ENCODE measurements around the gene TDRD7.

Gene TDRD7

DNA sequence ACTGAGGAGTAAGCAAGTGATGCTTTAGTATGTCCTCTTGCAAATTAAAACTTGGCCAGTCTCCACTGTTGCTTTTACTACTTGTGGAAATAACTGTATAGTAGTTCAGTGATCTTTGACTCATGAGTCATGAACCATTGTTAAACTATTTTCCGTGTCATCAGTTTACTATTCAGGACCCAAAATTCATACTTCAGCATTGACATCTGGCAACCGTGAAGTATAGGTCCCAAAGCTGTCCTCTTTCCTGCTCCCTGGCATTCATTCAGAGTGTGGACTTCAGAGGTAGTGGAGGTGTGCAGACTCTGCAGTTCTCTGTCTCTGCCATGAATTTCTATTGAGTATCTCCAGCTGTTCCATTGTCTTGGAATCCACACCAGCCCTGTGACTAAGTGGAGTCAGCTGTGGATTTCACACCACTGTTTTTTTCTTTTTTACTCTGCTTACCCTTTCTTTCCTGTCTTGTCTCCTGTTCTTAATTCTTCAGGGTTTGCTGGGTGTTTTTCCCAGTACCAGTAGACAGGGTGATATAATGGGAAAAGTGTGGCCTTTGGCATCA is 7.5 kb downstream of the TDRD7 start:
- H3K27ac ChIP-seq (ENCODE audit: insufficient read depth in 1 of 2, low read depth in 1 of 2, low read length in 2 of 2, poor library complexity in 1 of 2, severe bottlenecking in 2 of 2): no peak overlapping the region
- H3K4me1 ChIP-seq (ENCODE audit: control extremely low read depth in 1 of 4, control insufficient read depth in 4 of 4, insufficient read depth in 4 of 4, low read length in 3 of 4): no peaks in the 10 kb centered on the region
- WGBS (ENCODE audit: insufficient coverage): 92% methylated on average over 2 of the region's 2 CpGs
- H3K4me3 ChIP-seq (ENCODE audit: control insufficient read depth in 1 of 7, extremely low read depth in 1 of 7, insufficient read depth in 4 of 7, low read depth in 2 of 7, low read length in 6 of 7): no peak overlapping the region
- no peak for DNase-seq
- peaks cover 0 to 15% (median 1%) of the 10 kb centered on the region in 5 experiments for H3K9me3 ChIP-seq (ENCODE audit: control extremely low read depth in 1 of 5, control insufficient read depth in 4 of 5, insufficient read depth in 2 of 5, low read depth in 1 of 5, low read length in 4 of 5)
- ChIA-PET POLR2A (no interaction called here), CTCF (no interaction called here)
- H3K36me3 ChIP-seq (ENCODE audit: control insufficient read depth in 4 of 4, insufficient read depth in 4 of 4, low read length in 3 of 4): no peaks in the 10 kb centered on the region
- H3K27me3 ChIP-seq (replicated peaks in 2 of 5; ENCODE audit: control insufficient read depth in 4 of 5, insufficient read depth in 5 of 5, low read length in 4 of 5): no peaks in the 10 kb centered on the region

DNA sequence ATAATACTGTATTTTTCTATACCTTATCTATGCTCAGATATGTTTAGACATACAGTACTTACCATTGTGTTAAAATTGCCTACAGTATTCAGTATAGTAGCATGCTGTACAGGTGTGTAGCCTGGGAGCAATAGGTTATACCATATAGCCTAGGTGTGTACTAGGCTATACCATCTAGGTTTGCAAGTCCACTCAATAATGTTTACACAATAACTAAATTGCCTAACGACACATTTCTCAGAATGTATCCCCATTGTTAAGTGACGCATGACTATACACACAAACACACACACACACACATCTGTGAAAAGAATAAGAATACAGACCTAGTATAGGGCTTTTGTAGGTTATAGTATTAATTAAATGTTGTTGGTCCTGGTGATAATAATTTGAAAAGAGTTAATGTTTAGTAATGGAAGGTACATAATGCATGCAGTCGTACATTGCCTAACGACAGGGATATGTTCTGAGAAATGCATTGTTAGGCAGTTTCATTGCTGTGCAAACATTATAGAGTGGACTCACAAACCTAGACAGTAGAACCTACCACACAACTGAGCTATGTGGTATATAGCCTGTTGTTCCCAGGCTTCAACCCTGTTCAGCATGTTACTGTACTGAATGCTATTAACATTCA is 13.6 kb downstream of the TDRD7 start:
- DNase-seq: no peak
- H3K4me3 ChIP-seq (ENCODE audit: control insufficient read depth in 1 of 7, extremely low read depth in 1 of 7, insufficient read depth in 4 of 7, low read depth in 2 of 7, low read length in 6 of 7): no peak overlapping the region
- peaks cover 0 to 15% (median 1%) of the 10 kb centered on the region in 5 experiments for H3K9me3 ChIP-seq (ENCODE audit: control extremely low read depth in 1 of 5, control insufficient read depth in 4 of 5, insufficient read depth in 2 of 5, low read depth in 1 of 5, low read length in 4 of 5)
- 100% methylated on average over 1 of the region's 4 CpGs for WGBS (ENCODE audit: insufficient coverage)
- no peaks in the 10 kb centered on the region for H3K27me3 ChIP-seq (replicated peaks in 2 of 5; ENCODE audit: control insufficient read depth in 4 of 5, insufficient read depth in 5 of 5, low read length in 4 of 5)
- H3K36me3 ChIP-seq (ENCODE audit: control insufficient read depth in 4 of 4, insufficient read depth in 4 of 4, low read length in 3 of 4): peaks cover 0 to 11% (median 6%) of the 10 kb centered on the region in 4 experiments
- H3K27ac ChIP-seq (ENCODE audit: insufficient read depth in 1 of 2, low read depth in 1 of 2, low read length in 2 of 2, poor library complexity in 1 of 2, severe bottlenecking in 2 of 2): no peak overlapping the region
- ChIA-PET POLR2A (no interaction called here), CTCF (interaction anchor here (1.2 kb wide), 1 partner anchor 21 kb away, joined by 3 read pairs; no protein-coding TSS in a partner anchor)
- H3K4me1 ChIP-seq (ENCODE audit: control extremely low read depth in 1 of 4, control insufficient read depth in 4 of 4, insufficient read depth in 4 of 4, low read length in 3 of 4): no peaks in the 10 kb centered on the region

DNA sequence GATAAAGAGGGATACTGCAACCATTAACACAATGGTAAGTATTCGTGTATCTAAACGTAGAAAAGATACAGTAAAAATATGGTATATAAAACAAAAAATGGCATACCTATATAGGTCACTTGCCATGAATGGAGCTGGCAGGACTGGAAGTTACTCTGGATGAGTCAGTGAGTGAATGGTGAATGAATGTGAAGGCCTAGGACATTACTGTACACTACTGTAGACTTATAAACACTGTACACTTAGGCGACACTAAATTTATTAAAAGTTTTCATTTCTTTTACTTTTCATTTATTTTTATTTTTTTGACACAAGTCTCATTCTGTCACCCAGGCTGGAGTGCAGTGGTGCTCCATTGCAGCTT is 14.1 kb downstream of the TDRD7 start:
- Histone ChIP-seq H3K27ac (ENCODE audit: insufficient read depth in 1 of 2, low read depth in 1 of 2, low read length in 2 of 2, poor library complexity in 1 of 2, severe bottlenecking in 2 of 2) (no peak overlapping the region), H3K36me3 (ENCODE audit: control insufficient read depth in 4 of 4, insufficient read depth in 4 of 4, low read length in 3 of 4) (peaks cover 0 to 15% (median 6%) of the 10 kb centered on the region in 4 experiments), H3K4me1 (ENCODE audit: control extremely low read depth in 1 of 4, control insufficient read depth in 4 of 4, insufficient read depth in 4 of 4, low read length in 3 of 4) (no peaks in the 10 kb centered on the region), H3K4me3 (ENCODE audit: control insufficient read depth in 1 of 7, extremely low read depth in 1 of 7, insufficient read depth in 4 of 7, low read depth in 2 of 7, low read length in 6 of 7) (no peak overlapping the region), H3K27me3 (replicated peaks in 2 of 5; ENCODE audit: control insufficient read depth in 4 of 5, insufficient read depth in 5 of 5, low read length in 4 of 5) (no peaks in the 10 kb centered on the region), H3K9me3 (ENCODE audit: control extremely low read depth in 1 of 5, control insufficient read depth in 4 of 5, insufficient read depth in 2 of 5, low read depth in 1 of 5, low read length in 4 of 5) (peaks cover 0 to 15% (median 1%) of the 10 kb centered on the region in 5 experiments)
- WGBS (ENCODE audit: insufficient coverage): 92% methylated on average over 2 of the region's 3 CpGs
- POLR2A ChIA-PET: no interaction called here
- no peak for DNase-seq
- CTCF ChIA-PET: interaction anchor here (1.2 kb wide), 1 partner anchor 21 kb away, joined by 3 read pairs; no protein-coding TSS in a partner anchor

DNA sequence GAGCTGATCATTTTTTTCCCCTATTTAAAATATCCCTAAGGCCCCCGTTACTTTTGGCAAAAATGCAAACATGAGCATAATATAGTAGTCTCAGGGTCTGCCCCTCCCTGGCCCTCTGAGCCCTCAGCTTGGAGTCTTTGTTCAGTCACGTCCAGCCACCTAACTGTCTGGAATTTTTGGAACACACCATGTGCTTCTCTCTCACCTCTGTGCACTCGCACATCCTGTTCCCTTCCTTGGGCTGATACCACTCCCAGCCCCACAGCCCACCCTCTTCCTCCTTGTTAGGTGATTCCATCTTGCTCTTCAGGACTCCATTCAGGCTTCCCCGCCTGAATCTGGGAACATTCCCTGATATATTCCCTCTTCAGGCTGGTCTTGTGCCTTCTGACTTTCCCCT is 16.0 kb downstream of the TDRD7 start:
- peaks cover 0 to 5% (median 1%) of the 10 kb centered on the region in 5 experiments for H3K9me3 ChIP-seq (ENCODE audit: control extremely low read depth in 1 of 5, control insufficient read depth in 4 of 5, insufficient read depth in 2 of 5, low read depth in 1 of 5, low read length in 4 of 5)
- POLR2A ChIA-PET: no interaction called here
- no peak overlapping the region for H3K4me3 ChIP-seq (ENCODE audit: control insufficient read depth in 1 of 7, extremely low read depth in 1 of 7, insufficient read depth in 4 of 7, low read depth in 2 of 7, low read length in 6 of 7)
- CTCF ChIA-PET: interaction anchor here (1.0 to 1.8 kb wide), 2 partner anchors 16 to 41 kb away, joined by 3 to 4 read pairs; no protein-coding TSS in a partner anchor
- no peaks in the 10 kb centered on the region for H3K27me3 ChIP-seq (replicated peaks in 2 of 5; ENCODE audit: control insufficient read depth in 4 of 5, insufficient read depth in 5 of 5, low read length in 4 of 5)
- H3K27ac ChIP-seq (ENCODE audit: insufficient read depth in 1 of 2, low read depth in 1 of 2, low read length in 2 of 2, poor library complexity in 1 of 2, severe bottlenecking in 2 of 2): no peak overlapping the region
- no peak for DNase-seq
- H3K36me3 ChIP-seq (ENCODE audit: control insufficient read depth in 4 of 4, insufficient read depth in 4 of 4, low read length in 3 of 4): peaks cover 0 to 24% (median 12%) of the 10 kb centered on the region in 4 experiments
- no peaks in the 10 kb centered on the region for H3K4me1 ChIP-seq (ENCODE audit: control extremely low read depth in 1 of 4, control insufficient read depth in 4 of 4, insufficient read depth in 4 of 4, low read length in 3 of 4)
- 94% methylated on average over 4 of the region's 4 CpGs for WGBS (ENCODE audit: insufficient coverage)

DNA sequence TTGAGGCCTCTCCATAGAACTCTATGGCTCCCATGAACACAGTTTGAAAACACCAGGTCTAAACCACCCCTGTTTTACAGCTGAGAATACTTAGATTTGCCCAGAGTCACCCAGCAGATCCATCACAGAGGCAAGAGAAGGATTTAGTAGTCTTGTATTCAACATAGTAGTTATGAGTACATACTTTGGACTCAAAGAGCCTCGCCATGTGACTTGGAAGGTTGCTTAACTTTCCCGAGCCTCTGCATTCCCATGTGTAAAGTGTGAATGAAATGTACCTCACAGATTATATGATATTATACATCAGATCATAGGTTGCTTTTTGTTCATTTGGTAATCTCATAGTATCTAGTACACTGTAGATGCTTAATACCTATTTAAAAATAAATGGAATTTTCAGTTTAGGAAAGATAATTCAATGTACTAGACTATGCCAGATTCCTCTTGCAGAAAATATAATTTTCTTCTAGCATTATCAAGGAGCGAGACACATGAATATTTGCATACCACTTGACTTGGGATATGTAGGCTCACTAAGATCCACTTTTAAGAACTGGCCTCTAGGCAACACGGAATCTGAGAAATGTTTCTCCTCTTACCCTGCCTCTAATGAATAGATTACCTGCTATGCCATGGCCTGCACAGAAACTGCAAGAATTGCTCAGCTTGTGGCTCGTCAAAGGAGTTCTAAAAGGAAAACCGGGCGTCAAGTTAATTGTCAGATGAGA is 18.6 kb downstream of the TDRD7 start:
- Histone ChIP-seq H3K4me3 (ENCODE audit: control insufficient read depth in 1 of 7, extremely low read depth in 1 of 7, insufficient read depth in 4 of 7, low read depth in 2 of 7, low read length in 6 of 7) (no peak overlapping the region), H3K9me3 (ENCODE audit: control extremely low read depth in 1 of 5, control insufficient read depth in 4 of 5, insufficient read depth in 2 of 5, low read depth in 1 of 5, low read length in 4 of 5) (no peaks in the 10 kb centered on the region), H3K27ac (ENCODE audit: insufficient read depth in 1 of 2, low read depth in 1 of 2, low read length in 2 of 2, poor library complexity in 1 of 2, severe bottlenecking in 2 of 2) (no peak overlapping the region), H3K27me3 (replicated peaks in 2 of 5; ENCODE audit: control insufficient read depth in 4 of 5, insufficient read depth in 5 of 5, low read length in 4 of 5) (no peaks in the 10 kb centered on the region), H3K4me1 (ENCODE audit: control extremely low read depth in 1 of 4, control insufficient read depth in 4 of 4, insufficient read depth in 4 of 4, low read length in 3 of 4) (no peaks in the 10 kb centered on the region), H3K36me3 (ENCODE audit: control insufficient read depth in 4 of 4, insufficient read depth in 4 of 4, low read length in 3 of 4) (peaks cover 0 to 30% (median 12%) of the 10 kb centered on the region in 4 experiments)
- no peak for DNase-seq
- WGBS (ENCODE audit: insufficient coverage): 100% methylated on average over 2 of the region's 7 CpGs
- ChIA-PET POLR2A (no interaction called here), CTCF (no interaction called here)

DNA sequence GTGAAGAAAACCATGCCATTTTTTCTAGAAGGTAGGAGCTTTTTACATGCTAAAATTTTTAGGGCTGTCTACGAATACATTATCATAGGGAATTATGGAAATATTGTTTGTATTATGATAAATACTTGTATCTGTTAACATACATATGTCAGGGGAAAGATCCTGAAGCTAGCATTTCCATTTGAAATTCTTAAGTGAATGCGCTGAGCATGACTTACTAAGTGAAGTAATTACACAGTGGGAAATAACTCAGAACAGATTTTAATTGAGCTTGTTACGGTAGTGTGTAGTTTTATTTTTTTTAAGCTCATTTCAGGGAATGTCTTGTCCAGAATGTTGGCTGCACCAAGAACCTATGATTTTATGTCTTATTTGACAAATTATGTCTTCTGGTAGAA is 19.1 kb downstream of the TDRD7 start:
- no peak for DNase-seq
- Histone ChIP-seq H3K27ac (ENCODE audit: insufficient read depth in 1 of 2, low read depth in 1 of 2, low read length in 2 of 2, poor library complexity in 1 of 2, severe bottlenecking in 2 of 2) (no peak overlapping the region), H3K9me3 (ENCODE audit: control extremely low read depth in 1 of 5, control insufficient read depth in 4 of 5, insufficient read depth in 2 of 5, low read depth in 1 of 5, low read length in 4 of 5) (no peaks in the 10 kb centered on the region), H3K36me3 (ENCODE audit: control insufficient read depth in 4 of 4, insufficient read depth in 4 of 4, low read length in 3 of 4) (peaks cover 0 to 30% (median 12%) of the 10 kb centered on the region in 4 experiments), H3K4me3 (ENCODE audit: control insufficient read depth in 1 of 7, extremely low read depth in 1 of 7, insufficient read depth in 4 of 7, low read depth in 2 of 7, low read length in 6 of 7) (no peak overlapping the region), H3K4me1 (ENCODE audit: control extremely low read depth in 1 of 4, control insufficient read depth in 4 of 4, insufficient read depth in 4 of 4, low read length in 3 of 4) (no peaks in the 10 kb centered on the region), H3K27me3 (replicated peaks in 2 of 5; ENCODE audit: control insufficient read depth in 4 of 5, insufficient read depth in 5 of 5, low read length in 4 of 5) (no peaks in the 10 kb centered on the region)
- POLR2A ChIA-PET: no interaction called here
- CTCF ChIA-PET: no interaction called here
- WGBS (ENCODE audit: insufficient coverage): 100% methylated on average over 1 of the region's 3 CpGs

DNA sequence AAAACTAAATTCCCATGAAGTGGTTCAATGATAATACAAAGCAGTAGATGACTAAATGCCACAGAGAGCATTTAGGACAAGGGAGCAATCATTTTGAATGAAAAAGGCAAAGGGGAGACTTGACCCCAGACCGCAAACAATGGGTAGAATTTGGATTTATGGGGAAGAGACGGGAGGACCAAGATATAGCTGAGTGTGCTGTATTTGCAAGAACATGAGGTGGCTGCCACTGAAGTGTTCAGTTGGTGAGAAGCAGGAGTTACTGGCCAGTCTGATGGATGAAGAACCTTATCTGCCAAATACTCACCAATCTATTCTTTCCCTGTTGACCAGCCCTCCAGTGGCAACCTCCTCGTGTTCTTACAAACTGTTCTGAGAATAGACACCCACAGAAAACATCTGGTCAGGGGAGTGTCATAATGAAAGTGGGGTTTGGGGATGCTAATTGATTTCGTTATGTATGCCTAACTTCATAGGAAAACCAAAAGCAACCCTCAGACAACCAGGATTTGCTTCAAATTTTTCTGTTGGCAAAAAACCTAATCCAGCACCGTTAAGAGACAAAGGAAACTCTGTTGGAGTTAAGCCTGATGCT is 19.8 kb downstream of the TDRD7 start:
- H3K4me3 ChIP-seq (ENCODE audit: control insufficient read depth in 1 of 7, extremely low read depth in 1 of 7, insufficient read depth in 4 of 7, low read depth in 2 of 7, low read length in 6 of 7): no peak overlapping the region
- 89% methylated on average over 3 of the region's 5 CpGs for WGBS (ENCODE audit: insufficient coverage)
- POLR2A ChIA-PET: no interaction called here
- no peaks in the 10 kb centered on the region for H3K4me1 ChIP-seq (ENCODE audit: control extremely low read depth in 1 of 4, control insufficient read depth in 4 of 4, insufficient read depth in 4 of 4, low read length in 3 of 4)
- no peak overlapping the region for H3K27ac ChIP-seq (ENCODE audit: insufficient read depth in 1 of 2, low read depth in 1 of 2, low read length in 2 of 2, poor library complexity in 1 of 2, severe bottlenecking in 2 of 2)
- H3K36me3 ChIP-seq (ENCODE audit: control insufficient read depth in 4 of 4, insufficient read depth in 4 of 4, low read length in 3 of 4): peaks cover 0 to 30% (median 12%) of the 10 kb centered on the region in 4 experiments
- DNase-seq: no peak
- CTCF ChIA-PET: no interaction called here
- H3K9me3 ChIP-seq (ENCODE audit: control extremely low read depth in 1 of 5, control insufficient read depth in 4 of 5, insufficient read depth in 2 of 5, low read depth in 1 of 5, low read length in 4 of 5): no peaks in the 10 kb centered on the region
- no peaks in the 10 kb centered on the region for H3K27me3 ChIP-seq (replicated peaks in 2 of 5; ENCODE audit: control insufficient read depth in 4 of 5, insufficient read depth in 5 of 5, low read length in 4 of 5)
